Measurements from ENCODE around the gene DNMT3A. TPM values are rescaled to one million over a fixed set of nuclear protein-coding genes. Genes with fewer than 3 reads are reported as not detected.

Gene DNMT3A
- total and polyA plus RNA-seq, 2 experiments from 2014 or later: 47.2 to 80.4 TPM

DNA sequence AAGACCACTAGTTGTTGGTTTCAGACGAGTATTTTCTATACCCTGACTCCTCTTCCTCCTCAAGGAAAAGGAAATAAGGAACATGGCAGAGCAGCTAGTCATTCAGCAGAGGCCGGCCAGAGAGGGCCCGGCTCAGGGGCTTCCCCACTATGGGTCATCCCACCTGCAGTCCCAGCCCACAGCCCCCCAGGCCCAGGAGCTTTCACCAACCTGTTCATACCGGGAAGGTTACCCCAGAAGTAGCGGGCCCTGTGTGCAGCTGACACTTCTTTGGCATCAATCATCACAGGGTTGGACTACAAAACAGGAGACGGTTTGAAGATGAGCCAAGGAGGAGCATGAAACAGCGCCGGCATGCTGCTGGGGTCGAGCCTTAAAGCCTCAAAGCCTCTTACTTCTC, 102.8 kb downstream of the DNMT3A start:
- Histone ChIP-seq H3K4me1 (ENCODE audit: insufficient read depth) (no peaks in the 10 kb centered on the region), H3K9me2 (ENCODE audit: insufficient read depth) (no peaks in the 10 kb centered on the region), H3K79me2 (replicated peaks; ENCODE audit: insufficient read depth) (peaks cover 11% of the 10 kb centered on the region), H3K4me3 (no peak overlapping the region), H3K36me3 (ENCODE audit: insufficient read depth) (peaks cover 87% of the 10 kb centered on the region), H3K4me2 (no peak overlapping the region), H2AFZ (no peak overlapping the region), H3F3A (replicated peaks; ENCODE audit: low read depth) (peaks cover 21% of the 10 kb centered on the region; the same call in 1 of the 2 replicates), H4K20me1 (replicated peaks; ENCODE audit: insufficient read depth) (peaks cover 31% of the 10 kb centered on the region), H3K27me3 (ENCODE audit: insufficient read depth) (no peaks in the 10 kb centered on the region), H3K27ac (ENCODE audit: low read depth) (no peak overlapping the region)
- H3K36me3 Mint-ChIP-seq (ENCODE audit: low read depth): peaks cover 100% of the 10 kb centered on the region
- no peak overlapping the region for H3K4me3 Mint-ChIP-seq
- H3K4me1 Mint-ChIP-seq: no peaks in the 10 kb centered on the region; the same call in 2 of the 3 replicates
- H3K9me3 Mint-ChIP-seq: no peaks in the 10 kb centered on the region; the same call in 2 of the 3 replicates
- TF ChIP-seq STAT1 (IDR thresholded peaks at IDR 0.05; ENCODE audit: unreplicated experiment) (no peak), ZNF114 (CRISPR knock-in tag; IDR thresholded peaks at IDR 0.05) (no peak), EZH2phosphoT487 (IDR thresholded peaks at IDR 0.05; ENCODE audit: unreplicated experiment) (no peak), JUNB (IDR thresholded peaks at IDR 0.05; ENCODE audit: unreplicated experiment) (no peak), ZNF331 (CRISPR knock-in tag; IDR thresholded peaks at IDR 0.05; ENCODE audit: low read depth) (no peak), ETS1 (IDR thresholded peaks at IDR 0.05) (no peak), CTCF (conservative IDR thresholded peaks at IDR 0.05; ENCODE audit: low read depth in 2 of 2) (no peak), CREB1 (CRISPR knock-in tag; IDR thresholded peaks at IDR 0.05; ENCODE audit: low read depth) (no peak), REST (IDR thresholded peaks at IDR 0.05; ENCODE audit: unreplicated experiment) (no peak), EZH2 (IDR thresholded peaks at IDR 0.05; ENCODE audit: low read depth, unreplicated experiment) (no peak), NANOG (IDR thresholded peaks at IDR 0.05; ENCODE audit: borderline replicate concordance) (no peak), POLR2AphosphoS5 (IDR thresholded peaks at IDR 0.05; ENCODE audit: low read depth) (no peak)
- TF ChIP-seq, protein P1, sequence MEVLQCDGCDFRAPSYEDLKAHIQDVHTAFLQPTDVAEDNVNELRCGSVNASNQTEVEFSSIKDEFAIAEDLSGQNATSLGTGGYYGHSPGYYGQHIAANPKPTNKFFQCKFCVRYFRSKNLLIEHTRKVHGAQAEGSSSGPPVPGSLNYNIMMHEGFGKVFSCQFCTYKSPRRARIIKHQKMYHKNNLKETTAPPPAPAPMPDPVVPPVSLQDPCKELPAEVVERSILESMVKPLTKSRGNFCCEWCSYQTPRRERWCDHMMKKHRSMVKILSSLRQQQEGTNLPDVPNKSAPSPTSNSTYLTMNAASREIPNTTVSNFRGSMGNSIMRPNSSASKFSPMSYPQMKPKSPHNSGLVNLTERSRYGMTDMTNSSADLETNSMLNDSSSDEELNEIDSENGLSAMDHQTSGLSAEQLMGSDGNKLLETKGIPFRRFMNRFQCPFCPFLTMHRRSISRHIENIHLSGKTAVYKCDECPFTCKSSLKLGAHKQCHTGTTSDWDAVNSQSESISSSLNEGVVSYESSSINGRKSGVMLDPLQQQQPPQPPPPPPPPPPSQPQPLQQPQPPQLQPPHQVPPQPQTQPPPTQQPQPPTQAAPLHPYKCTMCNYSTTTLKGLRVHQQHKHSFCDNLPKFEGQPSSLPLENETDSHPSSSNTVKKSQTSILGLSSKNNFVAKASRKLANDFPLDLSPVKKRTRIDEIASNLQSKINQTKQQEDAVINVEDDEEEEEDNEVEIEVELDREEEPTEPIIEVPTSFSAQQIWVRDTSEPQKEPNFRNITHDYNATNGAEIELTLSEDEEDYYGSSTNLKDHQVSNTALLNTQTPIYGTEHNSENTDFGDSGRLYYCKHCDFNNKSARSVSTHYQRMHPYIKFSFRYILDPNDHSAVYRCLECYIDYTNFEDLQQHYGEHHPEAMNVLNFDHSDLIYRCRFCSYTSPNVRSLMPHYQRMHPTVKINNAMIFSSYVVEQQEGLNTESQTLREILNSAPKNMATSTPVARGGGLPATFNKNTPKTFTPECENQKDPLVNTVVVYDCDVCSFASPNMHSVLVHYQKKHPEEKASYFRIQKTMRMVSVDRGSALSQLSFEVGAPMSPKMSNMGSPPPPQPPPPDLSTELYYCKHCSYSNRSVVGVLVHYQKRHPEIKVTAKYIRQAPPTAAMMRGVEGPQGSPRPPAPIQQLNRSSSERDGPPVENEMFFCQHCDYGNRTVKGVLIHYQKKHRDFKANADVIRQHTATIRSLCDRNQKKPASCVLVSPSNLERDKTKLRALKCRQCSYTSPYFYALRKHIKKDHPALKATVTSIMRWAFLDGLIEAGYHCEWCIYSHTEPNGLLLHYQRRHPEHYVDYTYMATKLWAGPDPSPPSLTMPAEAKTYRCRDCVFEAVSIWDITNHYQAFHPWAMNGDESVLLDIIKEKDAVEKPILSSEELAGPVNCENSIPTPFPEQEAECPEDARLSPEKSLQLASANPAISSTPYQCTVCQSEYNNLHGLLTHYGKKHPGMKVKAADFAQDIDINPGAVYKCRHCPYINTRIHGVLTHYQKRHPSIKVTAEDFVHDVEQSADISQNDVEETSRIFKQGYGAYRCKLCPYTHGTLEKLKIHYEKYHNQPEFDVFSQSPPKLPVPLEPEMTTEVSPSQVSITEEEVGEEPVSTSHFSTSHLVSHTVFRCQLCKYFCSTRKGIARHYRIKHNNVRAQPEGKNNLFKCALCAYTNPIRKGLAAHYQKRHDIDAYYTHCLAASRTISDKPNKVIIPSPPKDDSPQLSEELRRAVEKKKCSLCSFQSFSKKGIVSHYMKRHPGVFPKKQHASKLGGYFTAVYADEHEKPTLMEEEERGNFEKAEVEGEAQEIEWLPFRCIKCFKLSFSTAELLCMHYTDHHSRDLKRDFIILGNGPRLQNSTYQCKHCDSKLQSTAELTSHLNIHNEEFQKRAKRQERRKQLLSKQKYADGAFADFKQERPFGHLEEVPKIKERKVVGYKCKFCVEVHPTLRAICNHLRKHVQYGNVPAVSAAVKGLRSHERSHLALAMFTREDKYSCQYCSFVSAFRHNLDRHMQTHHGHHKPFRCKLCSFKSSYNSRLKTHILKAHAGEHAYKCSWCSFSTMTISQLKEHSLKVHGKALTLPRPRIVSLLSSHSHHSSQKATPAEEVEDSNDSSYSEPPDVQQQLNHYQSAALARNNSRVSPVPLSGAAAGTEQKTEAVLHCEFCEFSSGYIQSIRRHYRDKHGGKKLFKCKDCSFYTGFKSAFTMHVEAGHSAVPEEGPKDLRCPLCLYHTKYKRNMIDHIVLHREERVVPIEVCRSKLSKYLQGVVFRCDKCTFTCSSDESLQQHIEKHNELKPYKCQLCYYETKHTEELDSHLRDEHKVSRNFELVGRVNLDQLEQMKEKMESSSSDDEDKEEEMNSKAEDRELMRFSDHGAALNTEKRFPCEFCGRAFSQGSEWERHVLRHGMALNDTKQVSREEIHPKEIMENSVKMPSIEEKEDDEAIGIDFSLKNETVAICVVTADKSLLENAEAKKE (CRISPR knock-in tag; IDR thresholded peaks at IDR 0.05): no peak
- no peak for DNase-seq (ENCODE audit: low spot score)
- ATAC-seq: no peak
- H3K27me3 Mint-ChIP-seq (ENCODE audit: insufficient read depth, low read depth, poor library complexity): peaks cover 6% of the 10 kb centered on the region
- H3K27ac Mint-ChIP-seq: no peak overlapping the region

Data from GM23338 (cell line).